Tibial artery (tissue), 4 donors: Measurements from ENCODE around the gene STPG3.

Experiments used
- DNase-seq, 2 donors: peaks; one replicate each; pipeline ENCODE4 v3.0.0-alpha.2; 2019
- H3K27ac ChIP-seq, 2 donors: fragments of 200-600 bp; sonication (generic) in 1 of 2; 1 replicate in 1 of 2; 2 replicates in 1 of 2; pipeline ENCODE4 v1.5.1; 2018 to 2019; ENCODE audit warnings: mild to moderate bottlenecking in 1 of 2
- H3K27me3 ChIP-seq, 2 donors: fragments of 200-600 bp; sonication (generic) in 1 of 2; one replicate each; pipeline versions ENCODE4 v1.5.1 to v1.6.0; 2016 to 2019
- H3K36me3 ChIP-seq, 3 donors: fragments of 200-600 bp; sonication (generic) in 2 of 3; one replicate each; pipeline ENCODE4 v1.5.1; 2016 to 2019; ENCODE audit warnings: mild to moderate bottlenecking in 2 of 3
- H3K4me1 ChIP-seq, 4 donors: fragments of 200-600 bp; sonication (generic) in 2 of 4; 1 replicate in 3 of 4; 2 replicates in 1 of 4; pipeline ENCODE4 v1.5.1; 2016 to 2019
- H3K4me3 ChIP-seq, 2 donors: fragments of 200-600 bp; sonication (generic) in 1 of 2; 1 replicate in 1 of 2; 2 replicates in 1 of 2; pipeline ENCODE4 v1.5.1; 2018 to 2019; ENCODE audit warnings: mild to moderate bottlenecking in 2 of 2
- H3K9me3 ChIP-seq, 3 donors: fragments of 200-600 bp; sonication (generic) in 1 of 3; one replicate each; pipeline ENCODE4 v1.5.1; 2016 to 2019
- CTCF ChIP-seq, 2 experiments: fragments of 200-600 bp in 1 of 2; fragments of 450-650 bp in 1 of 2; IDR thresholded peaks; one replicate each; pipeline ENCODE4 v1.5.1; 2017 to 2019; ENCODE audit warnings: antibody characterized with exemption in 2 of 2, mild to moderate bottlenecking in 1 of 2, moderate library complexity in 1 of 2
- intact Hi-C: fragments of 100-400 bp; cut with DNase I; formaldehyde crosslinking; loops from one replicate; pipeline ENCODE4 v1.15.0; 2023; ENCODE audit warnings: low total_unique reads

Gene STPG3

GRCh38 chr9:137251194-137251461 is at the start of gene STPG3:
Gene STPG3, plus strand, starts transcription at chr9:137251286. Its CDS starts 1 bp downstream, at chr9:137251287.
- H3K4me3 ChIP-seq: no peak within 1 kb of the TSS
- DNase-seq: no peak
- H3K4me1 ChIP-seq: peaks cover 0 to 17% (median 13%) of the 10 kb centered on the region in 4 donors
- no peak for TF ChIP-seq CTCF (IDR thresholded peaks at IDR 0.05)
- H3K36me3 ChIP-seq: no peaks in the 10 kb centered on the region
- H3K9me3 ChIP-seq: no peaks in the 10 kb centered on the region
- H3K27me3 ChIP-seq: peaks cover 0 to 33% of the 10 kb centered on the region in 2 donors
- H3K27ac ChIP-seq: no peak within 1 kb of the TSS
- intact Hi-C loops: no loop called here

GRCh38 chr9:137202966-137203365 is 48.1 kb upstream of the STPG3 start:
- no peak for TF ChIP-seq CTCF (IDR thresholded peaks at IDR 0.05)
- H3K4me1 ChIP-seq: peaks cover 4 to 76% (median 62%) of the 10 kb centered on the region in 4 donors
- no peaks in the 10 kb centered on the region for H3K9me3 ChIP-seq
- H3K36me3 ChIP-seq: peaks cover 0 to 4% (median 0%) of the 10 kb centered on the region in 3 donors
- no peaks in the 10 kb centered on the region for H3K27me3 ChIP-seq
- no peak overlapping the region for H3K4me3 ChIP-seq
- no peak overlapping the region for H3K27ac ChIP-seq
- intact Hi-C loops: no loop called here
- no peak for DNase-seq

- no peak for DNase-seq
- Histone ChIP-seq H3K27ac (peak overlapping the region; percentile 82 to 89), H3K4me3 (peak overlapping the region; percentile 97), H3K36me3 (peaks cover 0 to 14% (median 0%) of the 10 kb centered on the region in 3 donors), H3K4me1 (peaks cover 0 to 59% (median 45%) of the 10 kb centered on the region in 4 donors), H3K9me3 (no peaks in the 10 kb centered on the region), H3K27me3 (no peaks in the 10 kb centered on the region)
- no peak for TF ChIP-seq CTCF (IDR thresholded peaks at IDR 0.05)
- intact Hi-C loops: no loop called here
These were observed 46.4 kb upstream of the STPG3 start for GRCh38 chr9:137204731-137205125.

GRCh38 chr9:137205126-137206069 is 45.7 kb upstream of the STPG3 start, which contains the start of the genes NDOR1 and TMEM203:
Gene NDOR1, plus strand, starts transcription at chr9:137205700. Its CDS starts 78 bp downstream, at chr9:137205778.
Gene TMEM203, minus strand, starts transcription at chr9:137205648. Its CDS starts 234 bp downstream, at chr9:137205414.
- peak; percentile 86 to 93 for DNase-seq
- Histone ChIP-seq H3K27ac (peak within 1 kb of the TSS; percentile 82 to 89), H3K36me3 (peaks cover 0 to 20% (median 0%) of the 10 kb centered on the region in 3 donors), H3K4me3 (peak within 1 kb of the TSS; percentile 97), H3K27me3 (no peaks in the 10 kb centered on the region), H3K4me1 (peaks cover 0 to 57% (median 44%) of the 10 kb centered on the region in 4 donors), H3K9me3 (no peaks in the 10 kb centered on the region)
- intact Hi-C loops: no loop called here
- no peak for TF ChIP-seq CTCF (IDR thresholded peaks at IDR 0.05)

GRCh38 chr9:137206602-137207001 is 44.5 kb upstream of the STPG3 start:
- Histone ChIP-seq H3K27ac (no peak overlapping the region), H3K27me3 (no peaks in the 10 kb centered on the region), H3K36me3 (peaks cover 0 to 24% (median 0%) of the 10 kb centered on the region in 3 donors), H3K4me3 (peak overlapping the region; percentile 97), H3K4me1 (peaks cover 0 to 51% (median 38%) of the 10 kb centered on the region in 4 donors), H3K9me3 (no peaks in the 10 kb centered on the region)
- no peak for DNase-seq
- intact Hi-C loops: no loop called here
- no peak for TF ChIP-seq CTCF (IDR thresholded peaks at IDR 0.05)
